Adrenal gland (tissue), 5 donors: Measurements from ENCODE around the gene SULT6B1.

Experiments
- CTCF ChIP-seq, 6 experiments: fragments of 450-650 bp in 4 of 6; fragments of 200-600 bp in 2 of 6; sonication (generic) in 1 of 6; IDR thresholded peaks; 1 replicate in 5 of 6; 2 replicates in 1 of 6; pipeline versions ENCODE4 v1.5.1 to v1.8.0; 2016 to 2021; ENCODE audit warnings: antibody characterized with exemption in 6 of 6, mild to moderate bottlenecking in 2 of 6, moderate library complexity in 1 of 6
- POLR2A ChIP-seq, 2 donors: fragments of 450-650 bp; IDR thresholded peaks; one replicate each; pipeline ENCODE4 v1.6.1; 2017; ENCODE audit warnings: antibody characterized with exemption in 2 of 2, mild to moderate bottlenecking in 2 of 2, moderate library complexity in 1 of 2
- donor health status: DM: no; HTN: no; CAD: no.

GRCh38 chr2:37188570-37188969 is at the start of gene SULT6B1:
- TF ChIP-seq CTCF (IDR thresholded peaks at IDR 0.05) (no peak), POLR2A (IDR thresholded peaks at IDR 0.05) (no peak)
